ENCODE measurements around the gene MYOZ1.

DNA sequence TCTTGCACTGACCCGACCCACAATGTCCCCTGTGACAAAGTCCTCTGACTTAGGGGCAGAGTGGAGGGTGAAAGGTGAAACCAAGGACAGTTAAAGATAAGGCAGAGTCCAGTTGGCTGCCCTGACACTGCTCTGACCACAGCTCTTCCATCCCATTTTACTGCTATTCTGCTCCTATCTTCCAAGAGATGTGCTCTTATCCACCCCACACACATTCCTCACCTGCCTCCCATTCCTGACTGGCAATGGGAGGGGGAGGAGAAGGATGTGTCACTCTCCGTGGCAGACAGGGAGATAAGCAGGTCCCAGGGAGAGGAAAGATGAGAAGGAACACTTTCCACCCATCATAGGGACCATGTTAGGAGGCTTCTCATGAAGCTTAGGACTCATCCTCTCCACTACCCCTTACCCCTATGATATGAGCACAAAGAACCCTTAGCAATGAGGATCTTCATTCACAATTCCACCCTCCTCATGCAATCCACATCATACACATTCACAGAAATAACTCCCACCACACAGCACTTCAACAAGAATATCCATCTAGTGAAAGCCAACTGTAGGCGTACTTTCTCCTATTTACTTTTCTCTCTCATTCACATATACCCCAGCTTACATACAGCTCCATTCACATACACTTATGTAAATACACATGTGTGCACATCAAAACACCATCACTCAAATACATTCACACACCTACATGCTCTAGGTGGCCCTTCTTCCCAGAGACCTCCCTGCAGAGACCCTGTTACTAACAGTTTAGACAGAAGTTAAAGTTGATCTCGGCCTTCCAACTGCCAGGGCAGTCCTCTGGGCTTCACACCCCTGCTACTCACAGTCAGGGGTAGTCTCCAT, 7.9 kb upstream of the MYOZ1 start:
- TF ChIP-seq, protein P1, sequence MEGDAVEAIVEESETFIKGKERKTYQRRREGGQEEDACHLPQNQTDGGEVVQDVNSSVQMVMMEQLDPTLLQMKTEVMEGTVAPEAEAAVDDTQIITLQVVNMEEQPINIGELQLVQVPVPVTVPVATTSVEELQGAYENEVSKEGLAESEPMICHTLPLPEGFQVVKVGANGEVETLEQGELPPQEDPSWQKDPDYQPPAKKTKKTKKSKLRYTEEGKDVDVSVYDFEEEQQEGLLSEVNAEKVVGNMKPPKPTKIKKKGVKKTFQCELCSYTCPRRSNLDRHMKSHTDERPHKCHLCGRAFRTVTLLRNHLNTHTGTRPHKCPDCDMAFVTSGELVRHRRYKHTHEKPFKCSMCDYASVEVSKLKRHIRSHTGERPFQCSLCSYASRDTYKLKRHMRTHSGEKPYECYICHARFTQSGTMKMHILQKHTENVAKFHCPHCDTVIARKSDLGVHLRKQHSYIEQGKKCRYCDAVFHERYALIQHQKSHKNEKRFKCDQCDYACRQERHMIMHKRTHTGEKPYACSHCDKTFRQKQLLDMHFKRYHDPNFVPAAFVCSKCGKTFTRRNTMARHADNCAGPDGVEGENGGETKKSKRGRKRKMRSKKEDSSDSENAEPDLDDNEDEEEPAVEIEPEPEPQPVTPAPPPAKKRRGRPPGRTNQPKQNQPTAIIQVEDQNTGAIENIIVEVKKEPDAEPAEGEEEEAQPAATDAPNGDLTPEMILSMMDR (conservative IDR thresholded peaks at IDR 0.05) = no peak
- no peak for TF ChIP-seq EZH2 (IDR thresholded peaks at IDR 0.05; ENCODE audit: low read depth)

All from PC-9 (cell line).